ENCODE measurements around the gene FBXL4. TPM values are rescaled to one million over a fixed set of nuclear protein-coding genes. Genes with fewer than 3 reads are reported as not detected.

FBXL4 gene
- total RNA-seq, 1 donor from 2014 or later: 30.9 TPM

GRCh38 chr6:98975421-98975820 lies 27.7 kb upstream of the FBXL4 start:
- H3K27me3 Mint-ChIP-seq (ENCODE audit: unreplicated experiment): peaks cover 2% of the 10 kb centered on the region
- no peak overlapping the region for H3K4me3 Mint-ChIP-seq (ENCODE audit: unreplicated experiment)
- H3K9me3 Mint-ChIP-seq (ENCODE audit: unreplicated experiment): no peaks in the 10 kb centered on the region
- no peak overlapping the region for H3K27ac Mint-ChIP-seq (ENCODE audit: unreplicated experiment)
- H3K36me3 Mint-ChIP-seq (ENCODE audit: unreplicated experiment): no peaks in the 10 kb centered on the region
- no peak for DNase-seq
- no peak for TF ChIP-seq CTCF (IDR thresholded peaks at IDR 0.05; ENCODE audit: partially characterized antibody, unreplicated experiment)
- peaks cover 3% of the 10 kb centered on the region for H3K4me1 Mint-ChIP-seq (ENCODE audit: low read depth, unreplicated experiment)

GRCh38 chr6:98974309-98974708 lies 26.6 kb upstream of the FBXL4 start:
- no peak overlapping the region for H3K4me3 Mint-ChIP-seq (ENCODE audit: unreplicated experiment)
- peaks cover 2% of the 10 kb centered on the region for H3K4me1 Mint-ChIP-seq (ENCODE audit: low read depth, unreplicated experiment)
- no peak overlapping the region for H3K27ac Mint-ChIP-seq (ENCODE audit: unreplicated experiment)
- TF ChIP-seq CTCF (IDR thresholded peaks at IDR 0.05; ENCODE audit: partially characterized antibody, unreplicated experiment): no peak
- peaks cover 2% of the 10 kb centered on the region for H3K27me3 Mint-ChIP-seq (ENCODE audit: unreplicated experiment)
- no peaks in the 10 kb centered on the region for H3K9me3 Mint-ChIP-seq (ENCODE audit: unreplicated experiment)
- no peak for DNase-seq
- H3K36me3 Mint-ChIP-seq (ENCODE audit: unreplicated experiment): no peaks in the 10 kb centered on the region

GRCh38 chr6:98973571-98973970 lies 25.8 kb upstream of the FBXL4 start:
- no peaks in the 10 kb centered on the region for H3K9me3 Mint-ChIP-seq (ENCODE audit: unreplicated experiment)
- H3K4me3 Mint-ChIP-seq (ENCODE audit: unreplicated experiment): no peak overlapping the region
- no peaks in the 10 kb centered on the region for H3K36me3 Mint-ChIP-seq (ENCODE audit: unreplicated experiment)
- no peak for TF ChIP-seq CTCF (IDR thresholded peaks at IDR 0.05; ENCODE audit: partially characterized antibody, unreplicated experiment)
- peaks cover 2% of the 10 kb centered on the region for H3K4me1 Mint-ChIP-seq (ENCODE audit: low read depth, unreplicated experiment)
- peaks cover 2% of the 10 kb centered on the region for H3K27me3 Mint-ChIP-seq (ENCODE audit: unreplicated experiment)
- DNase-seq: no peak
- no peak overlapping the region for H3K27ac Mint-ChIP-seq (ENCODE audit: unreplicated experiment)

- Mint-ChIP-seq H3K27me3 (ENCODE audit: unreplicated experiment) (peaks cover 2% of the 10 kb centered on the region), H3K36me3 (ENCODE audit: unreplicated experiment) (no peaks in the 10 kb centered on the region), H3K9me3 (ENCODE audit: unreplicated experiment) (no peaks in the 10 kb centered on the region), H3K4me1 (ENCODE audit: low read depth, unreplicated experiment) (no peaks in the 10 kb centered on the region), H3K4me3 (ENCODE audit: unreplicated experiment) (no peak overlapping the region), H3K27ac (ENCODE audit: unreplicated experiment) (peak overlapping the region; percentile 24)
- no peak for DNase-seq
- no peak for TF ChIP-seq CTCF (IDR thresholded peaks at IDR 0.05; ENCODE audit: partially characterized antibody, unreplicated experiment)
Measured at GRCh38 chr6:98971303-98971702, 23.6 kb upstream of the FBXL4 start.

GRCh38 chr6:98970469-98970868 lies 22.7 kb upstream of the FBXL4 start:
- Mint-ChIP-seq H3K9me3 (ENCODE audit: unreplicated experiment) (no peaks in the 10 kb centered on the region), H3K4me1 (ENCODE audit: low read depth, unreplicated experiment) (no peaks in the 10 kb centered on the region), H3K36me3 (ENCODE audit: unreplicated experiment) (no peaks in the 10 kb centered on the region), H3K27ac (ENCODE audit: unreplicated experiment) (no peak overlapping the region), H3K4me3 (ENCODE audit: unreplicated experiment) (no peak overlapping the region), H3K27me3 (ENCODE audit: unreplicated experiment) (peaks cover 2% of the 10 kb centered on the region)
- no peak for DNase-seq
- TF ChIP-seq CTCF (IDR thresholded peaks at IDR 0.05; ENCODE audit: partially characterized antibody, unreplicated experiment): no peak
